CD8-positive, alpha-beta memory T cell (primary cell): ENCODE data around the gene ATXN1. TPM values are rescaled to one million over a fixed set of nuclear protein-coding genes. Genes with fewer than 3 reads are reported as not detected.

ENCODE experiments used
- CTCF ChIA-PET: fragments of 350-600 bp; sonication (Branson Sonifier 250); formaldehyde crosslinking; loops from one replicate; lab custom pipeline; 2021; ENCODE audit warnings: antibody characterized with exemption; lab: Charles Lee
- POLR2A ChIA-PET: fragments of 350-600 bp; sonication (Branson Sonifier 250); formaldehyde crosslinking; loops from one replicate; lab custom pipeline; 2021; ENCODE audit warnings: antibody characterized with exemption; lab: Charles Lee
- DNase-seq, 5 donors: peaks; one replicate each; pipeline versions ENCODE4 v3.0.0 to v3.0.0-alpha.2; 2020 to 2022; ENCODE audit warnings: mixed read lengths in 1 of 5
- H3K27ac ChIP-seq: one replicate; pipeline ENCODE4 v1.7.0; 2013; ENCODE audit warnings: low read depth, mild to moderate bottlenecking, low read length, moderate library complexity
- H3K27me3 ChIP-seq: 2 replicates; pipeline ENCODE4 v1.7.0; 2013; ENCODE audit warnings: low read length, mild to moderate bottlenecking; ENCODE audit not compliant: insufficient read depth, poor library complexity, severe bottlenecking
- H3K36me3 ChIP-seq: 2 replicates; pipeline ENCODE4 v1.7.0; 2013; ENCODE audit warnings: mild to moderate bottlenecking, low read length, moderate library complexity; ENCODE audit not compliant: insufficient read depth
- H3K4me1 ChIP-seq: 2 replicates; pipeline ENCODE4 v1.7.0; 2013; ENCODE audit warnings: mild to moderate bottlenecking, low read length, moderate library complexity; ENCODE audit not compliant: insufficient read depth
- H3K4me3 ChIP-seq: 2 replicates; pipeline ENCODE4 v1.7.0; 2013; ENCODE audit warnings: mild to moderate bottlenecking, low read length
- H3K9me3 ChIP-seq: 2 replicates; pipeline ENCODE4 v1.7.0; 2013; ENCODE audit warnings: mild to moderate bottlenecking, low read length
- H3K27ac Mint-ChIP-seq, 8 donors: one replicate each; pipeline ENCODE4 v1.8.0; 2020 to 2021; ENCODE audit warnings: mixed read lengths in 8 of 8, mild to moderate bottlenecking in 6 of 8, inconsistent platforms in 3 of 8, moderate library complexity in 3 of 8
- H3K27me3 Mint-ChIP-seq, 2 donors: one replicate each; pipeline ENCODE4 v1.8.0; 2020 to 2021; ENCODE audit warnings: mixed read lengths in 2 of 2, mild to moderate bottlenecking in 1 of 2, moderate library complexity in 1 of 2
- H3K36me3 Mint-ChIP-seq, 3 donors: one replicate each; pipeline ENCODE4 v1.8.0; 2020 to 2021; ENCODE audit warnings: mixed read lengths in 3 of 3, inconsistent platforms in 1 of 3, mild to moderate bottlenecking in 1 of 3
- H3K4me1 Mint-ChIP-seq, 3 donors: one replicate each; pipeline ENCODE4 v1.8.0; 2020 to 2021; ENCODE audit warnings: mixed read lengths in 3 of 3, inconsistent platforms in 1 of 3, mild to moderate bottlenecking in 1 of 3
- H3K4me3 Mint-ChIP-seq, 7 donors: one replicate each; pipeline ENCODE4 v1.8.0; 2020 to 2021; ENCODE audit warnings: mixed read lengths in 7 of 7, mild to moderate bottlenecking in 6 of 7, moderate library complexity in 4 of 7, inconsistent platforms in 2 of 7
- H3K9me3 Mint-ChIP-seq, 5 donors: one replicate each; pipeline ENCODE4 v1.8.0; 2020 to 2022; ENCODE audit warnings: mixed read lengths in 5 of 5, mild to moderate bottlenecking in 3 of 5, moderate library complexity in 2 of 5, inconsistent platforms in 1 of 5
- polyA plus RNA-seq: library from polyadenylated mRNA; unstranded; fragments of 300-500 nt; fragmentation: Illumina TruSeq; gene quantifications from one replicate; pipeline ENCODE4 v1.2.3, GENCODE V29; 2021
- total RNA-seq, 2 experiments: library from RNA; stranded (reverse); gene quantifications; one replicate each; pipeline ENCODE4 v1.2.3, GENCODE V29; 2021

The ATXN1 gene
- total and polyA plus RNA-seq, 3 experiments from 2014 or later = 20.0 to 114 (median 111) TPM

DNA sequence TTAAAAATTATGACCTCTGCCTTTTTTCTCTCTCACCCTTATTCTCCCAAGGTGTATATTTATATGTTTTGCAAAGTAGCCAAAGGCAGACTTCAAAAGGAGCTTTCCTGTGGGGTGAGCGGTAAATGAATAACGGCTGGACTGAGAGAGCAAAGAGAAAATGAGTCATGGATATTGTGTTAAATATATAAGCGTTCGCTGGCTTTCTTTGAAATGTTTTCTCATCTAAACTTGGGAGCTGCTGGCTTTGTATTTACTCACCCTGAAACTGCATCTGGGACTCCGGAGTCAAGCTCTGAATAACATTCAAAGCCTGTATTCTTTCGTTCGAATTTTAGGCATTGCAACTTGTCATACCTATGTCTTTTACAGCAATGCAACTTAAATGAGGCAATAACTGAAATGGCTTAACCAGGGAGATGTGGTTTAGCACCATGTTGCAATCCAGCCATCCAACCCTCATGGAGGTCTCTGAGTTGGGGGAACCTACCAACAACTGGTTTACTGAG is 32.0 kb downstream of the ATXN1 start:
- Mint-ChIP-seq H3K27ac (peak overlapping the region; percentile 45 to 81 (median 64)), H3K36me3 (peaks cover 0 to 21% (median 5%) of the 10 kb centered on the region in 3 donors), H3K27me3 (peaks cover 0 to 3% of the 10 kb centered on the region in 2 donors), H3K4me3 (peak overlapping the region in 5 of 7 donors; percentile 10 to 62 (median 37)), H3K4me1 (peaks cover 62 to 87% (median 83%) of the 10 kb centered on the region in 3 donors), H3K9me3 (no peaks in the 10 kb centered on the region)
- peaks cover 39% of the 10 kb centered on the region for H3K4me1 ChIP-seq
- CTCF ChIA-PET = interaction anchor here (0.7 kb wide), 1 partner anchor 42 kb away, joined by 3 read pairs; no protein-coding TSS in a partner anchor
- no peaks in the 10 kb centered on the region for H3K27me3 ChIP-seq
- H3K27ac ChIP-seq = no peak overlapping the region
- no peak overlapping the region for H3K4me3 ChIP-seq
- no peaks in the 10 kb centered on the region for H3K36me3 ChIP-seq
- H3K9me3 ChIP-seq = no peaks in the 10 kb centered on the region
- POLR2A ChIA-PET = interaction anchor here (0.6 kb wide), 1 partner anchor 30 kb away, joined by 4 read pairs; no protein-coding TSS in a partner anchor
- DNase-seq = no peak

DNA sequence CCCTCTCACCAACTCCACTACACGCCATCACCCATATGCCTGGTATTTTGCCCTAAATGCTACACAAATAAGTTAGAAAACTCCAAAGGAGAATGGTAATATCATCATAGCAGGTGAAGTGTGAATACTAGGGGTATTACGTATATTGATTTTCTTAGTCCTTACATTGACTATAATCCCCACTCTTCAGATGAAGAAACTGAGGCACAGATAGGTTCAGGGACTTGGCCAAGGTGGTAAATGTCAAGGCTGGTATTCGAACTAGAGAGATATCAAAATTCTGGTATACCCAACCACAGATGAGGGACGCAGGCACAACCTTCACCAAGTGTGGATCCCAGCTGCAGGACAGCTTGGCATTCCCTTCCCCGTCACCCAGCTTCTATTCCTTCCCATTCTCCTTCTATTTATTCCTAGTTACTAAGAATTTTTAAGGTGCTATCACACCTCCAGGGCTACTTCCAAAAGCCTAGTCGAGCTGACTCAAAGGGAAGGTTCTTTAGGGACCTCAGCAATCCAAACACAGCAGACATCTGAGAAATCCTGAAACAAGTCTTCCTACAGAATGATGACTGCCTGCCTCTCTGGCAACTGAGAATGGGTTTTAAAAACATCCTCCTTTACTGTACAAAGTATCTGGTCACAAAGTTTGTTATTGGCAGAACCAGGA is 32.6 kb downstream of the ATXN1 start:
- H3K9me3 ChIP-seq = no peaks in the 10 kb centered on the region
- no peak overlapping the region for H3K4me3 ChIP-seq
- CTCF ChIA-PET = interaction anchor here (0.7 kb wide), 1 partner anchor 42 kb away, joined by 3 read pairs; no protein-coding TSS in a partner anchor
- H3K27ac ChIP-seq = no peak overlapping the region
- Mint-ChIP-seq H3K27me3 (peaks cover 0 to 3% of the 10 kb centered on the region in 2 donors), H3K36me3 (peaks cover 0 to 19% (median 2%) of the 10 kb centered on the region in 3 donors), H3K4me1 (peaks cover 67 to 87% (median 84%) of the 10 kb centered on the region in 3 donors), H3K4me3 (peak overlapping the region in 4 of 7 donors; percentile 10 to 62 (median 39)), H3K9me3 (no peaks in the 10 kb centered on the region), H3K27ac (peak overlapping the region; percentile 32 to 75 (median 56))
- POLR2A ChIA-PET = interaction anchor here (0.6 kb wide), 1 partner anchor 30 kb away, joined by 4 read pairs; no protein-coding TSS in a partner anchor
- H3K27me3 ChIP-seq = no peaks in the 10 kb centered on the region
- no peaks in the 10 kb centered on the region for H3K36me3 ChIP-seq
- no peak for DNase-seq
- peaks cover 44% of the 10 kb centered on the region for H3K4me1 ChIP-seq

- CTCF ChIA-PET = no interaction called here
Observed at GRCh38 chr6:16727996-16728395, 33.3 kb downstream of the ATXN1 start.

GRCh38 chr6:16725145-16725864 is 36.0 kb downstream of the ATXN1 start:
- Mint-ChIP-seq H3K27ac (peak overlapping the region in 3 of 8 donors; percentile 37 to 65 (median 38)), H3K36me3 (peaks cover 0 to 24% (median 7%) of the 10 kb centered on the region in 3 donors), H3K27me3 (no peaks in the 10 kb centered on the region), H3K4me1 (peaks cover 42 to 79% (median 69%) of the 10 kb centered on the region in 3 donors), H3K4me3 (no peak overlapping the region), H3K9me3 (no peaks in the 10 kb centered on the region)
- Histone ChIP-seq H3K4me1 (peaks cover 20% of the 10 kb centered on the region), H3K9me3 (no peaks in the 10 kb centered on the region), H3K27ac (no peak overlapping the region), H3K36me3 (no peaks in the 10 kb centered on the region), H3K27me3 (no peaks in the 10 kb centered on the region), H3K4me3 (no peak overlapping the region)
- no peak for DNase-seq
- CTCF ChIA-PET = interaction anchor here (2.5 kb wide), 1 partner anchor 12 kb away, joined by 7 read pairs; no protein-coding TSS in a partner anchor
- POLR2A ChIA-PET = interaction anchor here (0.5 to 1.0 kb wide), 3 partner anchors 12 to 251 kb away, joined by 3 read pairs; partner anchors contain the start of gene ATXN1

More at GRCh38 chr6:16727996-16728395, 33.3 kb downstream of the ATXN1 start:
- H3K4me1 Mint-ChIP-seq = peaks cover 65 to 88% (median 85%) of the 10 kb centered on the region in 3 donors
- H3K27ac Mint-ChIP-seq = peak overlapping the region in 5 of 8 donors; percentile 10 to 51 (median 43)
- no peaks in the 10 kb centered on the region for H3K36me3 ChIP-seq
- no peaks in the 10 kb centered on the region for H3K9me3 Mint-ChIP-seq
- H3K4me1 ChIP-seq = peaks cover 44% of the 10 kb centered on the region
- no peak overlapping the region for H3K4me3 ChIP-seq
- peaks cover 0 to 3% of the 10 kb centered on the region in 2 donors for H3K27me3 Mint-ChIP-seq
- POLR2A ChIA-PET = no interaction called here
- no peaks in the 10 kb centered on the region for H3K9me3 ChIP-seq
- H3K27ac ChIP-seq = no peak overlapping the region
- peak overlapping the region in 2 of 7 donors; percentile 4 to 41 for H3K4me3 Mint-ChIP-seq
- peaks cover 0 to 19% (median 2%) of the 10 kb centered on the region in 3 donors for H3K36me3 Mint-ChIP-seq
- no peak for DNase-seq
- H3K27me3 ChIP-seq = no peaks in the 10 kb centered on the region

DNA sequence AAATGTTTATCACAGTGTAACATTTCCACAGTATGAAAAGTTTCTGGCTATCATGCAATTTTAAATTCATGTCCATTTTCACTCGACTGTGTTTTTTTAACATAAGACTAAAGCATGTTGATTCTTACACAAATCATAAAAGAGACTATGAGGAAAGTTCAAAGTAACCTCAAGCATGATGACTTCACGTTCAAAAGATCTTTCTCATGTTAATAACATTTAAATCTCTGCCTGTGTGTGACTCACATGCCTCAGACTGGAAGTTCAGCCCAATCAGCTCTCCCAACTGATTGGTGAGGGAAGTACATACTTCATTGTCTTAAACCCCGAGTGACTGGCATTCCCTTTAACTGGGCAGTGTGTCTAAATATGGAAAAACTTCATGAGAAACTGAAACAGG is 37.4 kb downstream of the ATXN1 start:
- POLR2A ChIA-PET = no interaction called here

GRCh38 chr6:16723402-16723801 is 37.9 kb downstream of the ATXN1 start:
- Histone ChIP-seq H3K36me3 (no peaks in the 10 kb centered on the region), H3K4me1 (peaks cover 7% of the 10 kb centered on the region), H3K9me3 (no peaks in the 10 kb centered on the region), H3K27me3 (no peaks in the 10 kb centered on the region), H3K27ac (no peak overlapping the region), H3K4me3 (no peak overlapping the region)
- ChIA-PET CTCF (interaction anchor here (0.9 to 1.5 kb wide), 2 partner anchors 23 to 24 kb away, joined by 3 read pairs; no protein-coding TSS in a partner anchor), POLR2A (no interaction called here)
- Mint-ChIP-seq H3K27me3 (no peaks in the 10 kb centered on the region), H3K36me3 (peaks cover 0 to 18% (median 7%) of the 10 kb centered on the region in 3 donors), H3K9me3 (no peaks in the 10 kb centered on the region), H3K4me1 (peaks cover 35 to 82% (median 73%) of the 10 kb centered on the region in 3 donors), H3K27ac (peak overlapping the region in 1 of 8 donors; percentile 57), H3K4me3 (no peak overlapping the region)
- no peak for DNase-seq

More for the DNA sequence above, 37.4 kb downstream of the ATXN1 start:
- Mint-ChIP-seq H3K9me3 (no peaks in the 10 kb centered on the region), H3K4me1 (peaks cover 39 to 82% (median 73%) of the 10 kb centered on the region in 3 donors), H3K27ac (peak overlapping the region in 5 of 8 donors; percentile 17 to 66 (median 47)), H3K4me3 (no peak overlapping the region), H3K36me3 (peaks cover 0 to 18% (median 7%) of the 10 kb centered on the region in 3 donors), H3K27me3 (no peaks in the 10 kb centered on the region)
- H3K4me1 ChIP-seq = peaks cover 7% of the 10 kb centered on the region
- no peak overlapping the region for H3K4me3 ChIP-seq
- DNase-seq = no peak
- H3K27ac ChIP-seq = no peak overlapping the region
- H3K27me3 ChIP-seq = no peaks in the 10 kb centered on the region
- H3K9me3 ChIP-seq = no peaks in the 10 kb centered on the region
- no peaks in the 10 kb centered on the region for H3K36me3 ChIP-seq
- CTCF ChIA-PET = interaction anchor here (0.9 to 1.5 kb wide), 2 partner anchors 23 to 24 kb away, joined by 3 read pairs; no protein-coding TSS in a partner anchor

- peak overlapping the region in 2 of 8 donors; percentile 16 to 23 for H3K27ac Mint-ChIP-seq
- no peaks in the 10 kb centered on the region for H3K36me3 ChIP-seq
- H3K27me3 ChIP-seq = no peaks in the 10 kb centered on the region
- peaks cover 7% of the 10 kb centered on the region for H3K4me1 ChIP-seq
- H3K27ac ChIP-seq = no peak overlapping the region
- ChIA-PET CTCF (interaction anchor here (0.9 to 1.5 kb wide), 2 partner anchors 23 to 25 kb away, joined by 3 read pairs; no protein-coding TSS in a partner anchor), POLR2A (no interaction called here)
- peaks cover 32 to 82% (median 73%) of the 10 kb centered on the region in 3 donors for H3K4me1 Mint-ChIP-seq
- no peak for DNase-seq
- peaks cover 0 to 14% (median 7%) of the 10 kb centered on the region in 3 donors for H3K36me3 Mint-ChIP-seq
- no peaks in the 10 kb centered on the region for H3K9me3 Mint-ChIP-seq
- H3K27me3 Mint-ChIP-seq = no peaks in the 10 kb centered on the region
- no peak overlapping the region for H3K4me3 ChIP-seq
- no peak overlapping the region for H3K4me3 Mint-ChIP-seq
- H3K9me3 ChIP-seq = no peaks in the 10 kb centered on the region
Observed at GRCh38 chr6:16722630-16723029, 38.6 kb downstream of the ATXN1 start.
